Measurements from ENCODE around the gene GPBP1.

The GPBP1 gene

DNA sequence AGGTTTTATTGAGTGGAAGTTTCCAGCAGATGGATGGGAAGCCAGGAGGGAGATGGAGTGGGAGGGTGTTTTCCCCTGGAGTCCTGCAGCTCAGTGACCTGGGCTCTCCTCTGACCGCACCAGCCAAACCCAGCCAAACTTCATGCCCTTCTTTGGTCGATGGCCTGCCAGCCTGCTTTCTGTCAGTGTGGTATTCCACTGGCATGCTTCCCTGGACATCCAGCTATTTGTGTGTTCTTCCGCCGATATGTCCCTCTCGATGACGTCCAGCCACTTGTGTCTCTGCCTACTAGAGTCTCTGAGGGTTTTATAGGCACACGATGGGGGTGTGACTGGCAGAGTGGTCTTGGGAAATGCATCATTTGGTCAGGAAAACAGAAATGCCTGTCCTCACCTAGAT, 33.8 kb downstream of the GPBP1 start:
- peaks cover 5% of the 10 kb centered on the region for H3F3A ChIP-seq (ENCODE audit: control insufficient read depth, insufficient read depth)
- H3K27ac ChIP-seq (ENCODE audit: low read depth, low read length) = no peak overlapping the region
- peaks cover 44% of the 10 kb centered on the region for H3K36me3 ChIP-seq (ENCODE audit: control insufficient read depth, low read length)
- H3K9me3 ChIP-seq (ENCODE audit: control insufficient read depth, insufficient read depth, low read length) = no peaks in the 10 kb centered on the region
- no peaks in the 10 kb centered on the region for H3K9me2 ChIP-seq (replicated peaks; ENCODE audit: control insufficient read depth, low read length)
- TF ChIP-seq, protein P1, sequence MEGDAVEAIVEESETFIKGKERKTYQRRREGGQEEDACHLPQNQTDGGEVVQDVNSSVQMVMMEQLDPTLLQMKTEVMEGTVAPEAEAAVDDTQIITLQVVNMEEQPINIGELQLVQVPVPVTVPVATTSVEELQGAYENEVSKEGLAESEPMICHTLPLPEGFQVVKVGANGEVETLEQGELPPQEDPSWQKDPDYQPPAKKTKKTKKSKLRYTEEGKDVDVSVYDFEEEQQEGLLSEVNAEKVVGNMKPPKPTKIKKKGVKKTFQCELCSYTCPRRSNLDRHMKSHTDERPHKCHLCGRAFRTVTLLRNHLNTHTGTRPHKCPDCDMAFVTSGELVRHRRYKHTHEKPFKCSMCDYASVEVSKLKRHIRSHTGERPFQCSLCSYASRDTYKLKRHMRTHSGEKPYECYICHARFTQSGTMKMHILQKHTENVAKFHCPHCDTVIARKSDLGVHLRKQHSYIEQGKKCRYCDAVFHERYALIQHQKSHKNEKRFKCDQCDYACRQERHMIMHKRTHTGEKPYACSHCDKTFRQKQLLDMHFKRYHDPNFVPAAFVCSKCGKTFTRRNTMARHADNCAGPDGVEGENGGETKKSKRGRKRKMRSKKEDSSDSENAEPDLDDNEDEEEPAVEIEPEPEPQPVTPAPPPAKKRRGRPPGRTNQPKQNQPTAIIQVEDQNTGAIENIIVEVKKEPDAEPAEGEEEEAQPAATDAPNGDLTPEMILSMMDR (IDR thresholded peaks at IDR 0.05; ENCODE audit: low read depth, low read length, poor library complexity, severe bottlenecking) = no peak
- TF ChIP-seq EZH2phosphoT487 (IDR thresholded peaks at IDR 0.05; ENCODE audit: borderline replicate concordance, low read length) = no peak
- peaks cover 36% of the 10 kb centered on the region for H4K20me1 ChIP-seq (ENCODE audit: control insufficient read depth, insufficient read depth, low read depth, low read length)
- H3K4me1 ChIP-seq (ENCODE audit: control insufficient read depth, low read length) = peaks cover 57% of the 10 kb centered on the region
- no peak overlapping the region for H3K4me3 ChIP-seq (ENCODE audit: low read length)
- H3K79me2 ChIP-seq (ENCODE audit: control insufficient read depth, low read length) = peaks cover 100% of the 10 kb centered on the region
- H3K27me3 ChIP-seq (ENCODE audit: control insufficient read depth, low read length) = no peaks in the 10 kb centered on the region
- no peak overlapping the region for H3K4me2 ChIP-seq (ENCODE audit: low read length)

- H3K9me3 ChIP-seq (ENCODE audit: control insufficient read depth, insufficient read depth, low read length) = no peaks in the 10 kb centered on the region
- H3K27ac ChIP-seq (ENCODE audit: low read depth, low read length) = no peak overlapping the region
- peaks cover 100% of the 10 kb centered on the region for H3K79me2 ChIP-seq (ENCODE audit: control insufficient read depth, low read length)
- no peak overlapping the region for H3K4me2 ChIP-seq (ENCODE audit: low read length)
- H4K20me1 ChIP-seq (ENCODE audit: control insufficient read depth, insufficient read depth, low read depth, low read length) = peaks cover 30% of the 10 kb centered on the region
- H3K9me2 ChIP-seq (replicated peaks; ENCODE audit: control insufficient read depth, low read length) = no peaks in the 10 kb centered on the region
- H3K4me3 ChIP-seq (ENCODE audit: low read length) = no peak overlapping the region
- peaks cover 47% of the 10 kb centered on the region for H3K36me3 ChIP-seq (ENCODE audit: control insufficient read depth, low read length)
- no peaks in the 10 kb centered on the region for H3K27me3 ChIP-seq (ENCODE audit: control insufficient read depth, low read length)
- H3K4me1 ChIP-seq (ENCODE audit: control insufficient read depth, low read length) = peaks cover 39% of the 10 kb centered on the region
- no peak for TF ChIP-seq EZH2phosphoT487 (IDR thresholded peaks at IDR 0.05; ENCODE audit: borderline replicate concordance, low read length)
- TF ChIP-seq, protein P1 (IDR thresholded peaks at IDR 0.05; ENCODE audit: low read depth, low read length, poor library complexity, severe bottlenecking) = no peak
- 0 out of 2 replicates have a peak, but pooled peaks cover 3% of the 10 kb centered on the region for H3F3A ChIP-seq (ENCODE audit: control insufficient read depth, insufficient read depth)
These were observed 35.6 kb downstream of the GPBP1 start for GRCh38 chr5:57209316-57210040.

GRCh38 chr5:57210633-57211032, 36.8 kb downstream of the GPBP1 start:
- Histone ChIP-seq H3K9me2 (replicated peaks; ENCODE audit: control insufficient read depth, low read length) (no peaks in the 10 kb centered on the region), H3K4me1 (ENCODE audit: control insufficient read depth, low read length) (peaks cover 29% of the 10 kb centered on the region), H3K4me3 (ENCODE audit: low read length) (no peak overlapping the region), H3K4me2 (ENCODE audit: low read length) (no peak overlapping the region), H4K20me1 (ENCODE audit: control insufficient read depth, insufficient read depth, low read depth, low read length) (peaks cover 30% of the 10 kb centered on the region), H3K27me3 (ENCODE audit: control insufficient read depth, low read length) (no peaks in the 10 kb centered on the region), H3K9me3 (ENCODE audit: control insufficient read depth, insufficient read depth, low read length) (no peaks in the 10 kb centered on the region), H3K79me2 (ENCODE audit: control insufficient read depth, low read length) (peaks cover 100% of the 10 kb centered on the region), H3K27ac (ENCODE audit: low read depth, low read length) (no peak overlapping the region), H3K36me3 (ENCODE audit: control insufficient read depth, low read length) (peaks cover 54% of the 10 kb centered on the region), H3F3A (ENCODE audit: control insufficient read depth, insufficient read depth) (0 out of 2 replicates have a peak, but pooled peaks cover 3% of the 10 kb centered on the region)
- TF ChIP-seq, protein P1 (IDR thresholded peaks at IDR 0.05; ENCODE audit: low read depth, low read length, poor library complexity, severe bottlenecking) = no peak
- TF ChIP-seq EZH2phosphoT487 (IDR thresholded peaks at IDR 0.05; ENCODE audit: borderline replicate concordance, low read length) = no peak
